GM19035 (cell line): ENCODE results near the gene CREB3.

Experiments used
- ATAC-seq: cut with Tn5 transposase; IDR thresholded peaks from one replicate; pipeline ENCODE4 v1.9.1; 2021; ENCODE audit not compliant: unreplicated experiment

The CREB3 gene

DNA sequence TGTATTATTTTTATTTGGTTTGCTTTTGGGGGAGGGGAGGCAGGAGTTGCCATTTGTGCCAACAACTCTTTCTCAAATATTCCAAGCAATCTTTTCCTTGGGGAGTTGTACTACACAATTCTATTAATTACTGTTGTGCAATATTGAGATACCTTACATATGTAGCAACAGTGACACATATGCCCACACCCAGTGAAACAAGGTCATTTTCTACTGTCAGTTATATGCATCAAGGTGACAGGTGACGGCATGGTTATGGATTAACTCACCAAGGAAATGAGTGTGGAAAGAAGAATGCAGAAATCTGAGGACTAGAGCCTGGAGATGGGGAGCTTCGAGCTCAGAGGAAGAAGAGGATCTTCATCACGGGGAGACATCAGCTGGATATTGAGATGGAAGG lies 39.5 kb downstream of the CREB3 start:
- no peak for ATAC-seq

DNA sequence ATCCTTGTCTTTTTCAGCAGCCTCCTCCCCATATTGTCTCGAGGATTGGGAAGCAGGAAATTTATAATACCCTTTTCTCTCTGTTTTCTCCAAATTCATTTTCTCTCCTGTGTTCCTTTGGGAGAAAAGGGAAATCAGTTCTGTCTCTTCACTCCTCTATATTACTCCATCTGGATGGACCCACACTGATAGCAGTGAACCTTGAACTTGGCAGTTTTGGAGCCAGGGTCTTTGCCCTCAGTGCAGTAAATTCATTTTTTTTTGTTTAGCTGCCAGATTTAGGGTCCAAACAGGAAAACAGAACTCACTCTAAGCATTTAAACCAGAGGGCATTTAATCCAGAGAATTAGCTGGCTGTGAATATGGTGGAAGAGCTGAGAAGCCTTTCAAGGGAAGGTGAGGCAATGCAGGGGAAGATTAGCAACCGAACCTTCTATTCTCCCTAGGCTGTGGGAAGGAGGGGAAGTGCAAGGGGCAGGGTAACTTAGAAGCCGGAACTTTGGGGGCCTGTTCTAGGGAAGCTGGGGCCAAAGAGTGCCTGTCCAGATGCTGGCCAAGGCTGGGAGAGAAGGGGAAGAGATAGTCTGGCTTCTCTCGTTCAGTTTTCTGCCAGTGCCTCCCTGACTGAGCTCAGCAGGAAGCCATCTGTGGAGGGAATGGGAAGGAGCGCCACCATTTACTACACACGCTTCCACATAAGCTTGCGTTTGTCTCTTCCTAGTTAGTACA lies 42.6 kb downstream of the CREB3 start:
- ATAC-seq = no peak

GRCh38 chr9:35776018-35776417 lies 43.6 kb downstream of the CREB3 start:
- no peak for ATAC-seq

- no peak for ATAC-seq
Observed at GRCh38 chr9:35778496-35778895, 46.0 kb downstream of the CREB3 start.

DNA sequence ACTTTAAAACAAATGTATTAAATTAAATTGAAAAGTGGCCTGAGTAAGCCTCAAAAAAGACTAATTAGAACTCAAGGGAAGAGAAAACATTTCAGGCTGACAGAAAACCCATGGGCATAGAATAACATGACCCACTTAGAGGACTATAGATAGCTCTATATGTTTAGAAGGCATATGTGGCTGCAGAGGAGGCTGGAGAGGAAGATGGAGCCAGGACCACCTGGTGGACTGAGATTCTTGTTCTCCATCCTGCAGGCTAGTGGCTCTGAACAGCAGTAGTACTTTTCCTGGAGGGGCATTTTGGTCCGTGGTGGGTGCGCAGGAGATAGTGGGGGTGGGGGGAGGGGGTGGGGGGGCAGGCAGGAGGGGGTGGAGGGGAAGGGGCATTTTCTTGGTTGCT lies 48.6 kb downstream of the CREB3 start:
- ATAC-seq = no peak

- no peak for ATAC-seq
Observed at GRCh38 chr9:35783418-35783817, 51.0 kb downstream of the CREB3 start.
